Testis (tissue), 2 donors: Measurements from ENCODE around the gene BAIAP2.

ENCODE experiments used
- POLR2A ChIP-seq: fragments of 450-650 bp; IDR thresholded peaks from one replicate; pipeline ENCODE4 v1.6.1; 2017; ENCODE audit warnings: antibody characterized with exemption, mild to moderate bottlenecking, moderate library complexity
- TF ChIP-seq, protein P1 (sequence below), 3 experiments: fragments of 450-650 bp in 2 of 3; fragments of 200-600 bp in 1 of 3; sonication (generic) in 1 of 3; IDR thresholded peaks; one replicate each; pipeline ENCODE4 v1.5.1; 2016 to 2019; ENCODE audit warnings: antibody characterized with exemption in 3 of 3, mild to moderate bottlenecking in 2 of 3, moderate library complexity in 1 of 3

DNA sequence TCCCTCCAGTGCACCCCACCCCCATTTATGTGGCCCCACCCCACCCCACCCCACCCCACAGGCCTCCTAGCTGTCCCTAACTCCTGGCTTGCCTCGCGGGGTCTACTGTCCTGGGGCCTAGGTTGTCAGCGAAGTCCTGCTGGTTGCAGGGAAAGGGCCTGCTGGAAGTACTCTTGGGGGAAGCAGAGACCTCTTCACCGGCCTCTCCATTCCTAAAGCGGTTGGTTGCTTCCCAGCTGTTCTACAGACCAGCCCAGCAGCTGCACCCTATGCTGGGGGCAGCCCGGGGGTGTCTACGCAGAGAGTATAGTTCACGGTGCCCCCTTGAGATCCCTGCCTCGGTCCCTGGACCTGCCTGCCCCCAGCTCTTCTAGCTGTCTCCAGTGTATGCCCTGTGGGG is 56.2 kb downstream of the BAIAP2 start:
- TF ChIP-seq, protein P1, sequence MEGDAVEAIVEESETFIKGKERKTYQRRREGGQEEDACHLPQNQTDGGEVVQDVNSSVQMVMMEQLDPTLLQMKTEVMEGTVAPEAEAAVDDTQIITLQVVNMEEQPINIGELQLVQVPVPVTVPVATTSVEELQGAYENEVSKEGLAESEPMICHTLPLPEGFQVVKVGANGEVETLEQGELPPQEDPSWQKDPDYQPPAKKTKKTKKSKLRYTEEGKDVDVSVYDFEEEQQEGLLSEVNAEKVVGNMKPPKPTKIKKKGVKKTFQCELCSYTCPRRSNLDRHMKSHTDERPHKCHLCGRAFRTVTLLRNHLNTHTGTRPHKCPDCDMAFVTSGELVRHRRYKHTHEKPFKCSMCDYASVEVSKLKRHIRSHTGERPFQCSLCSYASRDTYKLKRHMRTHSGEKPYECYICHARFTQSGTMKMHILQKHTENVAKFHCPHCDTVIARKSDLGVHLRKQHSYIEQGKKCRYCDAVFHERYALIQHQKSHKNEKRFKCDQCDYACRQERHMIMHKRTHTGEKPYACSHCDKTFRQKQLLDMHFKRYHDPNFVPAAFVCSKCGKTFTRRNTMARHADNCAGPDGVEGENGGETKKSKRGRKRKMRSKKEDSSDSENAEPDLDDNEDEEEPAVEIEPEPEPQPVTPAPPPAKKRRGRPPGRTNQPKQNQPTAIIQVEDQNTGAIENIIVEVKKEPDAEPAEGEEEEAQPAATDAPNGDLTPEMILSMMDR (IDR thresholded peaks at IDR 0.05) = no peak
- no peak for TF ChIP-seq POLR2A
